Gastroesophageal sphincter (tissue), 3 donors: ENCODE measurements around the gene SRD5A2.

Source experiments
- CTCF ChIP-seq, 4 experiments: fragments of 200-600 bp in 2 of 4; fragments of 450-650 bp in 2 of 4; sonication (generic) in 1 of 4; IDR thresholded peaks; one replicate each; pipeline ENCODE4 v1.5.1; 2017 to 2019; ENCODE audit warnings: antibody characterized with exemption in 4 of 4, mild to moderate bottlenecking in 2 of 4, moderate library complexity in 2 of 4
- POLR2A ChIP-seq, 2 donors: fragments of 450-650 bp; IDR thresholded peaks; one replicate each; pipeline ENCODE4 v1.6.1; 2017; ENCODE audit warnings: antibody characterized with exemption in 2 of 2, mild to moderate bottlenecking in 2 of 2, moderate library complexity in 1 of 2
- POLR2AphosphoS5 ChIP-seq: sonication (generic); formaldehyde crosslinking; IDR thresholded peaks from one replicate; pipeline ENCODE4 v1.6.1; 2017; ENCODE audit warnings: antibody characterized with exemption

- TF ChIP-seq CTCF (IDR thresholded peaks at IDR 0.05) (no peak), POLR2AphosphoS5 (no peak), POLR2A (IDR thresholded peaks at IDR 0.05) (no peak)
Measured at GRCh38 chr2:31525876-31526275, 54.9 kb downstream of the SRD5A2 start.
